ENCODE measurements around the gene CELF2. TPM values are rescaled to one million over a fixed set of nuclear protein-coding genes. Genes with fewer than 3 reads are reported as not detected.
"Not testable (repeated sequence)": the region's sequence is repeated elsewhere in the genome, so short reads cannot be mapped to it uniquely, and the experiment has no call there.

The CELF2 gene
- polyA plus RNA-seq, 3 donors: 11.2 to 11.8 (median 11.5) TPM

GRCh38 chr10:11170574-11170973 is 152.9 kb downstream of the CELF2 start:
- DNase-seq: no peak

- no peak for DNase-seq
These were observed 153.6 kb downstream of the CELF2 start for GRCh38 chr10:11170993-11171851.

- no peak for DNase-seq
These were observed 155.4 kb downstream of the CELF2 start for GRCh38 chr10:11173042-11173441.

GRCh38 chr10:11175823-11176243 is 158.2 kb downstream of the CELF2 start:
- DNase-seq: no peak

- DNase-seq: no peak
These were observed 159.1 kb downstream of the CELF2 start for GRCh38 chr10:11176746-11177145.

- no peak for DNase-seq
These were observed 159.7 kb downstream of the CELF2 start for GRCh38 chr10:11177381-11177780.

GRCh38 chr10:11177926-11178471 is 160.3 kb downstream of the CELF2 start:
- no peak for DNase-seq

- no peak for DNase-seq
These were observed 161.2 kb downstream of the CELF2 start for GRCh38 chr10:11178606-11179515.

- no peak for DNase-seq
These were observed 161.9 kb downstream of the CELF2 start for GRCh38 chr10:11179516-11180105.

- no peak for DNase-seq
These were observed 162.6 kb downstream of the CELF2 start for GRCh38 chr10:11180228-11180627.

GRCh38 chr10:11181978-11182377 is 164.3 kb downstream of the CELF2 start:
- DNase-seq: no peak

GRCh38 chr10:11183015-11183414 is 165.3 kb downstream of the CELF2 start:
- no peak for DNase-seq

- no peak for DNase-seq
These were observed 166.4 kb downstream of the CELF2 start for GRCh38 chr10:11184093-11184492.

GRCh38 chr10:11185128-11185665 is 167.5 kb downstream of the CELF2 start:
- DNase-seq: not testable (repeated sequence)

GRCh38 chr10:11186374-11186773 is 168.7 kb downstream of the CELF2 start:
- DNase-seq: no peak

GRCh38 chr10:11189582-11190376 is 172.1 kb downstream of the CELF2 start:
- DNase-seq: no peak

- DNase-seq: no peak
These were observed 173.5 kb downstream of the CELF2 start for GRCh38 chr10:11191190-11191589.

- no peak for DNase-seq
These were observed 174.0 kb downstream of the CELF2 start for GRCh38 chr10:11191678-11192077.

- DNase-seq: no peak
These were observed 174.8 kb downstream of the CELF2 start for GRCh38 chr10:11192304-11193000.

GRCh38 chr10:11193001-11193551 is 175.4 kb downstream of the CELF2 start:
- DNase-seq: no peak
